ENCODE measurements around the gene BRME1.

DNA sequence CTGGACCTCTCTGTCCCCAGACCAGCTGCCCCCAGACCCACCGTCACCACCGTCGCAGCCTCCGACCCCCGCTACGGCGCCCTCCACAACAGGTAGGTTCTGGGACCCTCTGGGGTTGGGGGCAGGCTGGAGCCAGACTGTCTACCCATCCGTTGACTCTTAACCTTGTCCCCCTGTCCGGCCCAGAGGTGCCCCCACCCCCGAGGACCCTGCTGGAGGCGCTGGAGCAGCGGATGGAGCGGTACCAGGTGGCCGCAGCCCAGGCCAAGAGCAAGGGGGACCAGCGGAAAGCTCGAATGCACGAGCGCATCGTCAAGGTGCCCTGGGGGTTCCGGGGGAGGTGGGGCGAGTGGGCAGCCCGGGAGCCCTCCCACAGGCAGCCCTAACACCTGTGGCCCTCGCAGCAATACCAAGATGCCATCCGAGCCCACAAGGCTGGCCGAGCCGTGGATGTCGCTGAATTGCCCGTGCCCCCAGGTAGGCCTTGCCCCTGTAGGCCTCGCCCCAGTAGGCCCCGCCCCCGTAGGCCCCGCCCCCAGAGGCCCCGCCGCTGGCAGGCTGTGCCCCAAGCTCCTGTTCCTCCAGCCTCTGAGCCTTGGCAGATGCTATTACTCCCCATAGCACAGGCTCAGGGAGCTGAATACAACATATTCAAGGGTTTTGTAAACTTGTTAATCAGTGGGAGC is 13.0 kb upstream of the BRME1 start:
- TF ChIP-seq, protein P1, sequence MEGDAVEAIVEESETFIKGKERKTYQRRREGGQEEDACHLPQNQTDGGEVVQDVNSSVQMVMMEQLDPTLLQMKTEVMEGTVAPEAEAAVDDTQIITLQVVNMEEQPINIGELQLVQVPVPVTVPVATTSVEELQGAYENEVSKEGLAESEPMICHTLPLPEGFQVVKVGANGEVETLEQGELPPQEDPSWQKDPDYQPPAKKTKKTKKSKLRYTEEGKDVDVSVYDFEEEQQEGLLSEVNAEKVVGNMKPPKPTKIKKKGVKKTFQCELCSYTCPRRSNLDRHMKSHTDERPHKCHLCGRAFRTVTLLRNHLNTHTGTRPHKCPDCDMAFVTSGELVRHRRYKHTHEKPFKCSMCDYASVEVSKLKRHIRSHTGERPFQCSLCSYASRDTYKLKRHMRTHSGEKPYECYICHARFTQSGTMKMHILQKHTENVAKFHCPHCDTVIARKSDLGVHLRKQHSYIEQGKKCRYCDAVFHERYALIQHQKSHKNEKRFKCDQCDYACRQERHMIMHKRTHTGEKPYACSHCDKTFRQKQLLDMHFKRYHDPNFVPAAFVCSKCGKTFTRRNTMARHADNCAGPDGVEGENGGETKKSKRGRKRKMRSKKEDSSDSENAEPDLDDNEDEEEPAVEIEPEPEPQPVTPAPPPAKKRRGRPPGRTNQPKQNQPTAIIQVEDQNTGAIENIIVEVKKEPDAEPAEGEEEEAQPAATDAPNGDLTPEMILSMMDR (IDR thresholded peaks at IDR 0.05), result no peak
- TF ChIP-seq POLR2AphosphoS5 (IDR thresholded peaks at IDR 0.05) (no peak), EP300 (IDR thresholded peaks at IDR 0.05) (no peak)
